ENCODE data around the gene GLTP. TPM values are rescaled to one million over a fixed set of nuclear protein-coding genes. Genes with fewer than 3 reads are reported as not detected.
"Not testable (repeated sequence)": the region's sequence is repeated elsewhere in the genome, so short reads cannot be mapped to it uniquely, and the experiment has no call there.

GLTP gene, protein sequence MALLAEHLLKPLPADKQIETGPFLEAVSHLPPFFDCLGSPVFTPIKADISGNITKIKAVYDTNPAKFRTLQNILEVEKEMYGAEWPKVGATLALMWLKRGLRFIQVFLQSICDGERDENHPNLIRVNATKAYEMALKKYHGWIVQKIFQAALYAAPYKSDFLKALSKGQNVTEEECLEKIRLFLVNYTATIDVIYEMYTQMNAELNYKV
- total RNA-seq (2014; rRNA removed) (78.2 and 82.6 TPM in 2 replicates), Bru-seq, nascent RNA (percentile 71 among the genes with signal in this experiment), BruChase-seq, experiment 1, labeled RNA remaining after a 6-hour chase (percentile 87 among the genes with signal in this experiment), BruChase-seq, experiment 2, labeled RNA remaining after a 2-hour chase (percentile 75 among the genes with signal in this experiment)
- long read RNA-seq, transcript GLTP-201 (5 exons, 2,356 nt): major isoform, 146 of 202 reads
- long read RNA-seq, partial matches to known transcripts: 2 of 202 reads
- long read RNA-seq, other reads (novel, unspliced or antisense): 50 of 202 reads

DNA sequence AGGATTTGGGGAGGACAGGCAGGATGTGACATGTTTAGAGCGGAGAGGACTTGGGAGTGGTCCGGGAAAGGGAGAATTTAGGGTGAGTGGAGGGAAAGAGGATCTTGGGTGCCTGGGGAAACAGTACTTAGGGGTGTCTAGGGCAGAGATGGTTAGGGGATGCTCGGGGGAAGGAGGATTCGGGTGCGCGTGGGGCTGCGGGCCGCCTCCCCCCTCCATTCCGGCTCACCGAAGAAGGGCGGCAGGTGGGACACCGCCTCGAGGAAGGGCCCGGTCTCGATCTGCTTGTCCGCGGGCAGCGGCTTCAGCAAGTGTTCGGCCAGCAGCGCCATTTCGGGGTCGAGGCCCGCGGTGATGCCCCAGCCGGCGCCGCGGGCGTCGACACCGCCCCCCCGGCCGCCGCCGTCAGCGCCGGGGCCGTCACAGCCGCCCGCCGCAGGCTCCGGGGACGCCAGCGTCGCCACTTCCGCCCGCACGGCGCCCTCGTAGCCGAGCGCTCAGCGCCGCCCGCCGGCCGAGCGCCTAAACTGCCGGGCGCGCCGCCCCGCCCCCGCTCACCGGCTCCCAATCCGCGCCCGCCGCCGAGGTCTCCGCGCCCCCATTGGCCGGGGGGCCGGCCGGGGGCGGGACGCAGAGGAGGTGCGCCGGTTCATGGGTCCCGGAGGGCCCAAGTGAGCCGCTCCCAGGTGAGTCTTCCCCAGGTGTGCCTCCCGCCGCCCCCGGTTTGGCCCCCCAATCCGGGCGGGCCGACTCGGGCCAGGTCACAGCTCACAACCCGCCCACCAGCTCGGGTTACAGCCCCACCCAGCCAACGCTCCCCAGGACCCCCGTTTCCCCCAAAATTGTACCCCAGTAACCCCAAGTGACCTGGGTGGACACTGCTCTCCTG, at the start of gene GLTP:
Gene GLTP (minus strand): TSS at position 499 of the 889 bp plus-strand sequence. CDS start 167 bp downstream, at position 332.
- DNase-seq (peak; percentile 97), ATAC-seq (peak; percentile 94)
- no peaks in the 10 kb centered on the region for H4K20me1 ChIP-seq (ENCODE audit: low read length)
- H3K9me3 ChIP-seq (ENCODE audit: low read length): no peaks in the 10 kb centered on the region
- peak within 1 kb of the TSS; percentile 95 for H2AFZ ChIP-seq (ENCODE audit: low read length)
- intact Hi-C loops (cut with micrococcal nuclease): loop anchor here (1.0 to 2.0 kb wide), 3 partner anchors 21 to 75 kb away; partner anchors contain the start of gene TCHP
- CTCF ChIA-PET: no interaction called here
- POLR2A ChIA-PET (ENCODE audit: unreplicated experiment): no interaction called here
- H3F3A ChIP-seq (ENCODE audit: low read length, unreplicated experiment): no peaks in the 10 kb centered on the region
- H3K27ac ChIP-seq (ENCODE audit: low read length): peak within 1 kb of the TSS; percentile 55
- H3K9ac ChIP-seq (ENCODE audit: low read length): peak within 1 kb of the TSS; percentile 76
- no peaks in the 10 kb centered on the region for H3K27me3 ChIP-seq (ENCODE audit: low read length)
- peak within 1 kb of the TSS; percentile 94 for H3K4me2 ChIP-seq (ENCODE audit: low read length)
- H3K4me3 ChIP-seq (ENCODE audit: low read length): peak within 1 kb of the TSS; percentile 84
- no peak for TF ChIP-seq EZH2phosphoT487 (IDR thresholded peaks at IDR 0.05; ENCODE audit: borderline replicate concordance, low read length)
- TF ChIP-seq, protein P1, sequence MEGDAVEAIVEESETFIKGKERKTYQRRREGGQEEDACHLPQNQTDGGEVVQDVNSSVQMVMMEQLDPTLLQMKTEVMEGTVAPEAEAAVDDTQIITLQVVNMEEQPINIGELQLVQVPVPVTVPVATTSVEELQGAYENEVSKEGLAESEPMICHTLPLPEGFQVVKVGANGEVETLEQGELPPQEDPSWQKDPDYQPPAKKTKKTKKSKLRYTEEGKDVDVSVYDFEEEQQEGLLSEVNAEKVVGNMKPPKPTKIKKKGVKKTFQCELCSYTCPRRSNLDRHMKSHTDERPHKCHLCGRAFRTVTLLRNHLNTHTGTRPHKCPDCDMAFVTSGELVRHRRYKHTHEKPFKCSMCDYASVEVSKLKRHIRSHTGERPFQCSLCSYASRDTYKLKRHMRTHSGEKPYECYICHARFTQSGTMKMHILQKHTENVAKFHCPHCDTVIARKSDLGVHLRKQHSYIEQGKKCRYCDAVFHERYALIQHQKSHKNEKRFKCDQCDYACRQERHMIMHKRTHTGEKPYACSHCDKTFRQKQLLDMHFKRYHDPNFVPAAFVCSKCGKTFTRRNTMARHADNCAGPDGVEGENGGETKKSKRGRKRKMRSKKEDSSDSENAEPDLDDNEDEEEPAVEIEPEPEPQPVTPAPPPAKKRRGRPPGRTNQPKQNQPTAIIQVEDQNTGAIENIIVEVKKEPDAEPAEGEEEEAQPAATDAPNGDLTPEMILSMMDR (conservative IDR thresholded peaks at IDR 0.05; ENCODE audit: low read depth, low read length): peak; percentile 33; the same call in 1 of the 2 replicates
- no peak for TF ChIP-seq EZH2 (IDR thresholded peaks at IDR 0.05; ENCODE audit: low read length, unreplicated experiment)
- no peaks in the 10 kb centered on the region for H3K36me3 ChIP-seq (ENCODE audit: low read depth, low read length)
- peaks cover 43% of the 10 kb centered on the region for H3K79me2 ChIP-seq (ENCODE audit: low read length)
- peaks cover 44% of the 10 kb centered on the region for H3K4me1 ChIP-seq (ENCODE audit: insufficient read depth, low read length)
- no peaks in the 10 kb centered on the region for H3K9me2 ChIP-seq (replicated peaks; ENCODE audit: low read length)
- BruUV-seq (replicated peaks): no TSS peak

DNA sequence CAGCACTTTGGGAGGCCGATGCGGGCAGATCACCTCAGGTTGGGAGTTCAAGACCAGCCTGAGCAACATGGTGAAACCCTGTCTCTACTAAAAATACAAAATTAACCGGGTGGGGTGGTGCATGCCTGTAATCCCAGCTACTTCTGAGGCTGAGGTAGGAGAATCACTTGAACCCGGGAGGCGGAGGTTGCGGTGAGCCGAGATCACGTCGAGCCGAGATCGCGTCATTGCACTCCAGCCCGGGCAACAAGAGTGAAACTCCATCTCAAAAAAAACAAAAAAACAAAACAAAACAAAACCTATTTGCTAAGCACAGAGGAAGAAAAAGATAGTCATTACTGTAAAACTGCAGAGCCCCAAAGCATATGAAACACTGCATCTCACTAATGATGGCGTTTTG, 49.0 kb upstream of the GLTP start:
- intact Hi-C loops (cut with micrococcal nuclease); H3K9ac ChIP-seq (ENCODE audit: low read length): not testable (repeated sequence)

DNA sequence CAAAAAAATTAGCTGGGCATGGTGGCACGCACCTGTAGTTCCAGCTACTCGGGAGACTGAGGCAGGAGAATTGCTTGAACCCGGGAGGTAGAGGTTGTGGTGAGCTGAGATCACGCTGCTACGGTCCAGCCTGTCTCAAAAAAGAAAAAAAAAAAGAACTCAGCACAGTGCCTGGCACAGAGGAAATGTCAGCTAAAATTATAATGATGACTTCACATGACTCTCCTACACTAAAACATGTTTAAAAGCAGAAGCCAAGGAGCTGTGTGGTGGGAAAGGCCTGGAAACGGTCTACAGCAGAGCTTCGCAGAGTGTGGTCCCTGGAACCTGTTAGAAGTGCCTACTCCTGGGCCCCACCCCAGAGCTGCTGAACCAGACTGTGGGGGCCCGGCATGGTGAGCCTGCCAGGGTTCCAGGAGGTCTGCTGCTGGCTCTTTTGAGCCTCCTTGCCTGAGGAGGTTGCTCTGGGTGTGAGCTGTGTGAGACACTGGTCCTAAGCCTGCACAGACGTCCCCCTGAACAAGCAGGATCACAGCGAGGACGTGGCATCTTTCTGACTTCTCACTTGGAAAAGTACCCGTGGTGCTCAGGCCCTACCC, 47.8 kb upstream of the GLTP start:
- Histone ChIP-seq H2AFZ (ENCODE audit: low read length) (no peak overlapping the region), H3K4me3 (ENCODE audit: low read length) (no peak overlapping the region), H3K27ac (ENCODE audit: low read length) (no peak overlapping the region), H3F3A (ENCODE audit: low read length, unreplicated experiment) (no peaks in the 10 kb centered on the region), H3K27me3 (ENCODE audit: low read length) (no peaks in the 10 kb centered on the region), H4K20me1 (ENCODE audit: low read length) (no peaks in the 10 kb centered on the region), H3K4me2 (ENCODE audit: low read length) (no peak overlapping the region), H3K79me2 (ENCODE audit: low read length) (no peaks in the 10 kb centered on the region), H3K4me1 (ENCODE audit: insufficient read depth, low read length) (no peaks in the 10 kb centered on the region), H3K9ac (ENCODE audit: low read length) (no peak overlapping the region), H3K9me2 (replicated peaks; ENCODE audit: low read length) (no peaks in the 10 kb centered on the region), H3K36me3 (ENCODE audit: low read depth, low read length) (peaks cover 17% of the 10 kb centered on the region), H3K9me3 (ENCODE audit: low read length) (no peaks in the 10 kb centered on the region)
- TF ChIP-seq, protein P1 (conservative IDR thresholded peaks at IDR 0.05; ENCODE audit: low read depth, low read length): no peak
- TF ChIP-seq EZH2 (IDR thresholded peaks at IDR 0.05; ENCODE audit: low read length, unreplicated experiment): no peak
- TF ChIP-seq EZH2phosphoT487 (IDR thresholded peaks at IDR 0.05; ENCODE audit: borderline replicate concordance, low read length): no peak
- ChIA-PET POLR2A (ENCODE audit: unreplicated experiment) (no interaction called here), CTCF (no interaction called here)
- ATAC-seq: no peak
- intact Hi-C loops (cut with micrococcal nuclease): no loop called here
- DNase-seq: no peak
- BruUV-seq (replicated peaks): no TSS peak

More for the DNA sequence above, 49.0 kb upstream of the GLTP start:
- H3K4me3 ChIP-seq (ENCODE audit: low read length); H3F3A ChIP-seq (ENCODE audit: low read length, unreplicated experiment); BruUV-seq (replicated peaks); H3K9me3 ChIP-seq (ENCODE audit: low read length); H3K4me2 ChIP-seq (ENCODE audit: low read length); H3K27me3 ChIP-seq (ENCODE audit: low read length); POLR2A ChIA-PET (ENCODE audit: unreplicated experiment); H3K27ac ChIP-seq (ENCODE audit: low read length); ATAC-seq; DNase-seq; H3K4me1 ChIP-seq (ENCODE audit: insufficient read depth, low read length); CTCF ChIA-PET; H4K20me1 ChIP-seq (ENCODE audit: low read length); H3K9me2 ChIP-seq (replicated peaks; ENCODE audit: low read length); H3K79me2 ChIP-seq (ENCODE audit: low read length); H2AFZ ChIP-seq (ENCODE audit: low read length): not testable (repeated sequence)
- peaks cover 18% of the 10 kb centered on the region for H3K36me3 ChIP-seq (ENCODE audit: low read depth, low read length)

Data from PC-3 (cell line).